Measurements from ENCODE around the gene RPTOR.

- TF ChIP-seq POLR2A (IDR thresholded peaks at IDR 0.05; ENCODE audit: low read length) (no peak), GATA1 (IDR thresholded peaks at IDR 0.05; ENCODE audit: low read depth, low read length) (no peak)
Observed at GRCh38 chr17:80760511-80760911, 215.9 kb downstream of the RPTOR start.

Measured in erythroblast (primary cell).